Left ventricle myocardium superior (tissue), 1 donor: ENCODE measurements around the gene LARGE1. TPM values are rescaled to one million over a fixed set of nuclear protein-coding genes. Genes with fewer than 3 reads are reported as not detected.
"Not testable (repeated sequence)": the region's sequence is repeated elsewhere in the genome, so short reads cannot be mapped to it uniquely, and the experiment has no call there.

ENCODE experiments used
- ATAC-seq: fragments of 200-7000 bp; cut with Tn5 transposase; one replicate; pipeline ENCODE4 v1.9.1; 2020; ENCODE audit warnings: mild to moderate bottlenecking, moderate library complexity
- DNase-seq: peaks from one replicate; pipeline ENCODE4 v3.0.0-alpha.2; 2020
- intact Hi-C: fragments of 100-400 bp; cut with micrococcal nuclease; formaldehyde crosslinking; loops from one replicate; pipeline ENCODE4 v1.11.0; 2022
- total RNA-seq: library from RNA; stranded (reverse); fragmentation: NEBNext Ultra II Directional; extraction: Animal tissue kit (Norgen Biotek cat#: 25700); gene quantifications from one replicate; pipeline ENCODE4 v1.2.1, GENCODE V29; 2021
- donor health status: DM: no; HTN: yes; CAD: no; lungs with severe emphysema.

The LARGE1 gene
- total RNA-seq, 1 donor from 2014 or later, result 147 TPM

DNA sequence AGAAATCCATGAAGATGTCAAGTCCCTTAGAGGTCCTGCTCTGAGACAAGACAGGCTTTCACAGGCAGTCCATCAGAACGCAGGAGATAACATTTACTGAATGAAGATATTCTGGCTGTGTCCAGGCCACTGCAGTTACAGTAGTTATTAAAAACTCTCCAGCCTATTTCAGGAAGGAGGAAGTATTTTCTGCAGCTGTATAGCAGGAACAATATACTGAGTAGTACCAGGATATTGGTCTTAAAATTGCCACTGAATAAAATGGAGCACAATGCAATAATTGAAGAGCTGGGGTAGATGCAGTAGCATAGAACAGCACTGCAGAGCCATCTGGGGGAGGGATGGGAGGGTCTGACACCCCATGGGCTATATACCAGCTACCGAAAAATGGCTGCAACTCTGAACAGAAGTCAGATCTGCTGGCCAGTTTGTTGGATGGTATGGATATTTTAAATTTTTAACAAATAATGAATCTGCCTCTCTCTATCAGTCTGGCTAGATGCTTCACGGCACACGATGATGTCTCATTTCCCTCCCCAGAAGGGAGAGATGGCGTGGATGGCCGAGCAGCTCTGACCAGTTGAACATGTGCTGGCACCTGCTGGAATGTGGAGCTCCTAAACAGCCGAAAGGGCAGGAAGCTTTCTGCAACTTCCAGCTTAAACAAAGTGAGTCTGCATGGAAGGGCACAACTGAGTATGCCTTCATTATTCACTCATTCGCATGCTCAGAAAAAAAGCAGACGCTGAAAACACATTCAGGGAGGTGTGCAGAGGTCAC lies 520.0 kb downstream of the LARGE1 start:
- ATAC-seq, result no peak
- intact Hi-C loops, result no loop called here
- no peak for DNase-seq

DNA sequence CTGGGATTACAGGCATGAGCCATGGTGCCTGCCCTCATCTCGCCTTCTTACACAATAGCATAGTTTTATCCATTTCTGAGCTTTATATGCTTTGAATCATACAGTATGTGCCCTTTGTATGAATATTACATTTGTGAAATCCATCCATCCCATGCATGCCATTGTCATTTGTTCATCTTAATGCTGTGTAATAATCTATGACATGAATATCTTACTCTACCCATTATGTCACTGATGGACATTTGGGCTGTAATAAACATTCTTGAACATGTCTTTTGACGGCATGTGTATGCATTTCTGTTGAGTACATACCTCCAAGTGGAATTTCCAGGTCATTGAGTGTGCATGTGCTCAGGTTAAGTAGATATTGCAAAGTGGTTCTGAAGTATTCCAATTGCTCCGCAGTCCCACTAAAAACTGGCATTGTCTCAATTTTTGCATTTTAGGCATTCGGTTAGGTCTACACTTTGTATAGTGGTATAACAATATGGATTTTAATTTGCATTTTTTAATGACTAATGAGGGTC lies 522.8 kb downstream of the LARGE1 start:
- no peak for ATAC-seq
- intact Hi-C loops, result no loop called here

DNA sequence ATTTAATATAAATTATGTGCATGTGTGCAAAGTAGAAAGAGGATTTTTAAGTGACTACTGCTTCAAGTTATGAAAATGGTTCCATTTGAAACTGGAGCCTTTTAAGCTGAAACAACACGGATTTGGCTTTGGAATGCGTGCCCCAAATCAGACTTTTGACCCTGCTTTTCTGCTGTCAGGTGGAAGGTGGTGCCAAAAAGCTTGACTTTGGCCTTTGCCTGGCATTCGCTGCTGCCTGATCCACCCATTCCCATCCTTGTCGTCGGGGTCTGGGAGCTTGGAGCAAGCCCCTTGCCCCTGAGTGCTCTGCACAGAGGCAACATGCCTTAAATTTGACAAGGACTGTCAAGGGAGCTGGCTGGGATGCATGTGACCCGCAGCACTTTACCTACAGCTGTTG lies 526.8 kb downstream of the LARGE1 start:
- DNase-seq (no peak), ATAC-seq (no peak)
- intact Hi-C loops, result no loop called here

More for the DNA sequence above, 522.8 kb downstream of the LARGE1 start:
- DNase-seq, result no peak

DNA sequence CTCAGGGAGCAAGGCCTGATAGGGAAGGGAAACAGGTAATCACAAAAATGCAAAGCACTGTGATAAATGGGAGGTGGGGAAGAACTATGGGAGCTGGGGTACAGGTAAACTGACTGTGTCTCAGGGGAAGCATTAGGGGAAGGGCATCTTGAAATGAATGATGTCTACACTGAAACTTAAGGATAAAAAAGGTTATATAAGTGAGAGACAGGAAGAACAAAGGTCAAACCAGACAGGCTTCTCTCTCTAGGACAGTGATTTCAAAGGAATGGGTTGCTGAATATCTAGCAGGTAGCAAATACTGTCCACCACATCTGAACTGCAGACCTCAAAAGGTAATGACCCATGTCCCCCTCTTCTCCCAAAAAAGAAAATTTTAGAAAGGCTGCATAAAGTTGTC lies 529.0 kb downstream of the LARGE1 start:
- no peak for ATAC-seq
- intact Hi-C loops, result no loop called here
- DNase-seq, result no peak

DNA sequence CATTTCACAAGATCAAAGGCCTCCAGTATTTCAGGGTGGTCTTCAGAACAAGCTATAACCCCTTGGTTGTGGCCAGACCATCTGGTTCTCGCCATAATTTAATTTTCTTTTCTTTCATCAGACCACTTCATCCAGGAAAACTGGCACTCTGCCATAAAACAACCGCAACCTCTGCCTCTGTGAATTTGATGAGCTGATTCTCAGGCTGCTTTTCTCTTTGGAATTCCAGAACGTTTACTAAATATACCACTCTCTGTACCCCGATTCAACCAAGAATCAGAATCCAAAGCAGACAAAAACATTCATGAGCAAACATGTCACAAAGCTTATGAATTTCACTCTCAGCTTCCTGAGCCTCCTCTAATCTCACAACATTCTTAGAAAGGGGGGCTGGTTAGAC lies 530.3 kb downstream of the LARGE1 start:
- intact Hi-C loops, result no loop called here
- ATAC-seq, result no peak

DNA sequence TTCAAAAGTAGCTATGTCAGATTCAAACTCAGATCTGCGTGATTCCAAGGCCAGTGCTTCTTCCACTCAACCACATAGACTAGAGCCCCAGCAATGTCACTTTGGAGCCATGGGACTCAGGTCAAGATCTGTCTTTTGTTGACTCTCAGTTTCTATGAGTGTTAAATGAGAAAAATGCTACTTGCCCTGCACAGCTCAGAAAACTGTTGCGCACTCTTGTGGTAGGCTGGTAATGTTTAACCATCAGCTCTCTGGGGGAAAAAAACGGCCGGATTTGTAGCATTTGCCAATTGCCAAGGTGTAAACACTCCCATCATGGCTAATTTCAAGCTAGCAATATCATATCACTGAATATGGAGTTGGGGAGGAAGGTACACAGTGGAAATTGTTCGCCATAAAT lies 534.0 kb downstream of the LARGE1 start:
- ATAC-seq, result no peak
- DNase-seq, result no peak
- intact Hi-C loops, result no loop called here

More for the DNA sequence above, 530.3 kb downstream of the LARGE1 start:
- no peak for DNase-seq

DNA sequence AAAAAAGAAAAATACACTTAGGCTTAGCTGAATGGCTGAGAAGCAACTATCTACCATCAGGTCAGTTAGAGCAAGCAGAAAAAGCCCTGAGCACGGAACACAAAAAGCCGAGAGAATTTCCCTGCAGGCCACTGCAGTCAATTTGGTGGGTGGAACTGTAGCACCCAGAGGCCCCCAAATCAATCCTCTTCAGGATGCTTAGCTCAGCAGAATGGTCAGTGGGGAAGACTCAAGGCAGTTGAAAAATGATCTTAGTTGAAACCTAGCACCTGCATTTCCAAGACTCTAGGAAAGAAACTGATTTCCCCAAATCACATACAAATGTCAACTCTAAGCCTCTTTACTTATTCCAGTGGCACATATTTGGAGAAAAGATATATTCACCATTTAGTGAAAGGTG lies 534.7 kb downstream of the LARGE1 start:
- ATAC-seq (no peak), DNase-seq (no peak)
- intact Hi-C loops, result no loop called here

DNA sequence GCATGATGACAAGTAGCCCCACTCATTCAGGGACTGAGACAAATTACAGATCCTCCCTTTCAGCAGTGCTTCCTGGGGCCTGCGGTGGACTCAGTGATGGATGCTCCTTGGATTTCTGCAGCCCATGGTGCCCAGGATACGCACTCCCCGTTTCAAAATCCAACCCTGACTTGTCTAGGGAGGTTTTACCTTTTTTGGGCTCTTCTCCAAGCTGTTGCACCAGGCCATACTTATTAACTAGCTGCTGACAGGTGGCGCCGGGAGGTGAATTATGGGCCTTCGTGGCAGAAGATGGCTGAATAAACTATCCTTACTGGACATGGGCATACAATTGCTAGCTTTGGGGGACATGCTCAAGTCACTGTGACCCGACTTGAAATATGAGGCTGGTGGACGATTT lies 537.8 kb downstream of the LARGE1 start:
- intact Hi-C loops, result no loop called here
- DNase-seq, result no peak
- ATAC-seq, result no peak

DNA sequence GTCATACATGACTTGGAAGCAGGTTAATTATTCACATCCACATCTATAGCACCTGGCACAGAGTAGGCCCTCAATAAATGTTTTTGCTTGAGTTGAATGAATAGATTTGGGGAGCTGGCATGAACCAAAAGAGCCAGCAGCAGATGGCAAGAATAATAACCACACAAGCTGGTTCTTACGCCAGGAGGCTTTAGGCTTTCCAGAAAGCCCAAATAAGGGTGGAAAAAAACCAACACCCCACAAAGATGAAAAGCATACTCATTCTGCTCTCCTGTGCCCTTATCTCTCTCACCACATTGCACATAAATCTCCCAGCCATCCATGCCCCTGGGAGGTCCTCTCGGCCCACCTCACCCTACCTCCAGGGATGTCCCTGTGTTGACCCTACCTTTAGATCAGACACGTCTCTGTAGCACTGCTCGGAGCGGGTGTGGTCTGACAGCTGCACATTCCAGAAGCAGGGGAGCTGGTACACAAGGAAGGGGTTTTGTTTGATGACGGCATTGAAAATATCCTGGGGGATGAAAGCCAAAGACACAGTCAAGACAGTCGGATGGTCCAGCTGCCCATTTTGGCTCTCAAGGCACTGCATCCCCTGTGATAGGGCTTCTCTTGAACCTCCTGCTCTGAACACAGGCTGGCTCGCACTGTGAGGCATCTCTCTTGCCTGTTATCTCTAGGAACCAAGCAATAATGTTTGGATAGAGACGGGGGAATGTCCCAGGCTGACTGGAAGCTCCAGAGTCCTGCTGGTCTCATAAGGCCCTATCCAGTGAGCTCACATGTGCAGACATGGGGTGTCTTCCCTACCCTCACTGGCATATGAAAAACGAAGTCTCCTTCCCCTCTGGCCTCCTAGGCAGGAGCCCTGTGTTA lies 538.5 kb downstream of the LARGE1 start:
- DNase-seq (no peak), ATAC-seq (no peak)
- intact Hi-C loops, result no loop called here

DNA sequence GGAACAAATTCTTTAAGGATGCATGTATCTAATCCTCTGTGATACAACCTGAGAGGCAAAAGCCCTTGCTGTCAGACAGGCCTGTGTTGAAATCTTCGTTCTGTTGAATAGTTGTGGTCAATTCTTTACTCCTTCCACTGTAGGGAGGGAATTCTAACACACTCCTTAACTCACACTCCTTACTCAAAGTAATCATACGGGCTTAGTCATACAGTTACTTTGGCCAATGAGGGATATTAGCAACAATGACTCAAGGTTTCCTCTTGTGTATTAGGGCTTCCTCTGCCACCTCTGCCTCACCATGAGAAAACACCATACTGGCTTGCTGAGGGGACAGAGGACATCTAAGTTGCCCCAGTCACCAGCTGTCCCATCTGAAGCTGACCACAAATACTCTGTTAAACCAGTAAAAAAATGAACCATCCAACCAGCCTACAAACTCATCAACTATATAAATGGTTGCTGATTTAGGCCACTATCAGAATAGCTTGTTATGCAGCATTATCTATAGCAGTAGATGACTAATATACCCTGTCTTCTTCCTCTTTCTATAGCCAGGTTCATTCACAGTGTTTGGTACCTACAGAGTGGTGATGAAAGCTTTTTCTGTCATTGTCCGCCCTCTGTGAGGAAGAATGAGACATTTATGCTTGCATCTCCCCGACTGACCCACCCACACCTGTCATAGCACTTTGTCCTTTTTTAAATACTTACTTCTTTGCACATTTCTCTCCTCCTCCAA lies 539.3 kb downstream of the LARGE1 start:
- DNase-seq (no peak), ATAC-seq (no peak)
- intact Hi-C loops, result no loop called here

DNA sequence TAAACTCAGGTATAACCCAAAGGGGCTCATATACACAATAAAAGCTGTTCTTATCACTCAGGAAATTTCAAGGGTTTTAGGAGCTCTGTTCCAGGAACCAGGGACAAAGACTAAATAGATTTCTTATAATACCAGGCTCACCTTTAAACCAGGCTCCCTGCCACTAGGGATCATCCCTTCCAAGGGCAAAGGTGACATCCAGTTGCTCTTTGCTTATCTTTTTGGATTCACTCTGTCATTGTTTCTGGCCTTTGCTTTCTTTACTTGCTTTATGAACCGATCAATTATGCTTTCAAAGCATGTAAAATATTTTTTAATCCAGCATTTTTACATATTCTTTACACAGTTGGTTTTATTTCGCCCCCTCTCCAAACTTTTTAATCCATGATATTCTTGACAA lies 540.4 kb downstream of the LARGE1 start:
- intact Hi-C loops, result no loop called here
- no peak for ATAC-seq
- DNase-seq, result no peak

DNA sequence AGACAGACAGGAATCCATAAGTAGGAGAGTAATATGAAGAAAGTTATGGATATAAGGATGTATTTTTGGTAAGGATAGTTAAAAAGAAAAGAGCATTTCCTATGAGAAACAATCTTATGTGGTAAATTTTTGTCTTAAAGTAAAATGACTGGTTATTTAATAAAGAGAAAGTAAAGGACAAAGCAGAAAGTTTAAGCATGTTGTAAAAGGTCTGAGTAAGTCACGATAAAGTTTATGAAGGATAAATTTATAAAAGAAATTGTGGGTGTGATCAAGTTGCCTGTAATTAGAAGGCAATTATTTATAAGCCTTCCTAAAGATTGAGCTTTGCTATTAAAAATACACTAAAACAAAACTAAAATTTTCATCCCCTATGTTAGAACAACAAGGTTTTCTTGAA lies 547.4 kb downstream of the LARGE1 start:
- intact Hi-C loops, result no loop called here
- ATAC-seq, result no peak
- DNase-seq, result no peak

DNA sequence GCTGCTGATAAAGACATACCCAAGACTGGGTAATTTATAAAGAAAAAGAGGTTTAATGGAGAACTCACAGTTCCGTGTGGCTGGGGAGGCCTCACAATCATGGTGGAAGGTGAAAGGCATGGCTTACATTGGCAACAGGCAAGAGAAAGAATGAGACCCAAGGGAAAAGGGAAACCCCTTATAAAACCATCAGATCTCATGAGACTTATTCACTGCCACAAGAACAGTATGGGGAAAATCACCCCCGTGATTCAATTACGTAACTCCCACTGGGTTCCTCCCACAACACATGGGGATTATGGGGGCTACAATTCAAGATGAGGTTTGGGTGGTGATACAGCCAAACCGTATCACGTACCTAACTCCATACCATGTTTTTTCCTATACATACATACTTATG lies 557.0 kb downstream of the LARGE1 start:
- intact Hi-C loops, DNase-seq, ATAC-seq: not testable (repeated sequence)

DNA sequence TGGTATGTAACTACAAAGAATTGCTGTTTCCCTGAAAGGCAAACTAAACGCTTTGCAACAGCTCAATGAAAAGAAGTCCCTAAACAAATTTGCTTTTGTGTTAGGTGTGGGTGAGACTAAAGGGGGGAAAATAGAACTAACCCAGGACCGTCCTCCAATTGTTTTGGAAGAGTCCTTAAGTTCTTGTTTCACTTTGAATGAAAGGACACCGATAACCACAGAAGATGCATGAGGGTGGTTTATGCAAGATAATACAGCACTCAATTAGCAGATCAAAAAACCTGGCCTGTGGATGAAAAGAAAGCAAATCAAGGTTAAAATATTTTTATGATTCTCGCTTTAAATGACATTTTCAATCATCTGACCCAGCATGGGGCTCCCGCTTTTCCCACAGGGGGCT lies 557.6 kb downstream of the LARGE1 start:
- intact Hi-C loops, result no loop called here
- ATAC-seq (no peak), DNase-seq (no peak)

DNA sequence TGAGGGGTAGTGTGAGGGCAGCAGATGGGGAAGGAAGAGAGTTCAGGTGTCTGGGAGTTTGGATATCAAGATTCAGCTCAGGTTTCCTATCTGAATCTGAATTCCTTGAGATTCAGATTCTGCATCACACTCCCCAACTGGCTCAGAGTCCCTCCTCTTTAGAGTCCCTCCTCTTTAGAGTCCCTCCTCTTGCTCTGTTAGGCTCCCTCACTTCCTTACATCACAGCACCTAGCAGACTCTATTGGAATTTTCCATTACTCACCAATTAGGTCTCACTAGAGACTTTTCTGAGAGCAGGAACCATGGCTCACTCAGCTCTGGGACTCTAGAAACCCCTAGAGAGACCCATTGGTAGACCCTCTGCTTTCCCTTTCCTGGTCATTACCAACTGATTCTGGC lies 558.7 kb downstream of the LARGE1 start:
- ATAC-seq (no peak), DNase-seq (no peak)
- intact Hi-C loops, result no loop called here

DNA sequence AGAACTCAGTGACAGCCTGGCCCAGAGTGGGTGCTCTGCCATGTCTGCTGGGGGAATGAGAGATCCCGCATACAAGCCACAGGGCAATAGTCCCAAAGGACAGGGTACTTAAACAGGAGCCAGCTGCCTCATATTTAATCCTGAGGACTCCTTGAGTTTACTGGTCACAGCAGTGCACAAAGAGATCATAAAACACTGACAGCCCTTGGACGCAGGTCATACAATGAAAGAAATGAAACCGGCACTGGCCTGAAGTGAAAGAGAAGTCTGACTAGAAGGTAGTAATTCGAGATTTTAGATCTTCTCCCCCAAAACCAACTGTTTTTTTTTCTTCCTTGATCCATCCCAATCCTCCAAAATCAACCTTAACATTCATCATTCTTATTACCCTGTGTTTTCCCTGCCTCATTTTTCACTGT lies 562.3 kb downstream of the LARGE1 start:
- ATAC-seq (peak; percentile 26), DNase-seq (no peak)
- intact Hi-C loops, result no loop called here

DNA sequence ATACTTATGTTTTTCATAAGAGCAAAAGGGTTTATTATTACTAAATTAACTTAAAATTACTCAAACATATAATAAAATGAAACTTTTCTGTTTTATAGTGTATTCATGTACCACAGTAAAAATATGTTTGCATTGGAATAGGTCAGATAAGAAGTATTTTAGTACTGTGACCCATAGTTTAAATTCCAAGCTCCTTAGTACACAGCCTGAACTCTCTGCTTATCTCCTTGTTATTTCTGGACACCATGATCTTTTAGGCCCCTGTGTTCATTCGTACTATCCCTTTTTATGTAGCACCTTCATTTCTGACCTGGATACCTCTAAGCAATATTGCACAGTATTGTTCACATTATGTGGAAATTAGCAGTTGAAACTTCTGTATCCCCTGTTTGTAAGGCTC lies 565.3 kb downstream of the LARGE1 start:
- ATAC-seq (peak; percentile 77), DNase-seq (no peak)
- intact Hi-C loops, result no loop called here

DNA sequence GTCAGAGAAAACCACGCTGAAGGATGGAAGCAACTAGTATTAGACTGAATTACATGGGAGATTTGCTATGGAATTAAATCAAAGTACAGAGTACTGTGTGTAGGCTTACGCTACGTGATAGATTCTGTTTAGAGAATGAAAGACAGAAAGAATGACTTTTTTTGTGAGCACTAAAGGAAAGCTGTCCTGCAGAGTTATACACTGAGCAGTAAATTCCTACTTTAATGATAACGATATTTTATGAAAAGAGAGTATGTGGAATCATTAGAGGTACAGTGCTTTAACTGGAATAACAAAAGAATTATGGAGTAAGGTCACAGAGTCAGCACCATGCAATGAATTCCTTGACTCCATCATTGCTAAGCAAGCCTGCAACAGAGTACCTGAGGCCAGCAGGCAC lies 566.8 kb downstream of the LARGE1 start:
- DNase-seq (no peak), ATAC-seq (peak; percentile 36)
- intact Hi-C loops, result no loop called here

DNA sequence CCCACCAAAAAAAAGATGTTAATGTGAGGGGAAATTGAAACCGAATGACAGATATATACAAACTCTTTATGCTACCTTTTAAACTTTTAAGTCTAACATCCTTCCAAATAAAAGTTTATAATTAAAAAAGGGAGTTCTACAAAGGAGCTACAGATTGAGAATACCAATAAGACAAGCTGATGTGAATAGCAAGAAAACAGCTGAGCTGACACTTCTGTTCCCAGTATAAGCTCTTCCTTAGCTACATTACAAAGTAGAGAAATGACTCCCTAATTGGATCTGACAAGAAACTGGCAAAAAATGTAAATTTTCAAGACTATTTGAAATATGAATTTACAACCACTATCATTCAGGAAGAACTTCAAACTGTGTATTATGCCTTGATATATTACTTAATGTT lies 567.5 kb downstream of the LARGE1 start:
- ATAC-seq, result no peak
- intact Hi-C loops, result no loop called here
- no peak for DNase-seq

DNA sequence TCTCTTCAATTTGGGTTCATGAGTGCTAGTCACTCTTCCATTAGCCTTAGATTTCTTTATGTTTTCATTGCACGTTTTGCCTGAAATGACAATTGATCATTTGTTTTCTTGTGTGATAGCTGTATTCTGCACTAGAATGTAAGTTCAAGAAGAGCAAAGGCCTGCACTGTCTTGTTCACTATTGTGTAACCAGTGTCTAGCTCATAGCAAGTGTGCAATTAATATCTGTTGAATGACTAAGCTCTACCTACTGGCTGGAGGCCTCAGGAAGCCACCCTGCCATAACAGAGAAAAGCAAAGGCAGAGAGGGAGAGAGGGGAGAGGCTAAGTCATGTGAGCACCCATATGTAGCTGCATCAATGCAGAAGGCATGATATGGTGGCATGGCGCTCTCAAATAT lies 569.3 kb downstream of the LARGE1 start:
- ATAC-seq (no peak), DNase-seq (no peak)
- intact Hi-C loops, result no loop called here
